ENCODE measurements around the gene EBF4.

EBF4 gene

GRCh38 chr20:2783908-2784566, 91.5 kb downstream of the EBF4 start:
- DNase-seq (ENCODE audit: insufficient read length, low spot score) = no peak
- no peak for FAIRE-seq

- DNase-seq (ENCODE audit: insufficient read length, low spot score) (no peak), FAIRE-seq (no peak)
Observed at GRCh38 chr20:2793471-2793870, 100.9 kb downstream of the EBF4 start.

GRCh38 chr20:2794202-2794748, 101.7 kb downstream of the EBF4 start:
- FAIRE-seq = no peak
- no peak for DNase-seq (ENCODE audit: insufficient read length, low spot score)

- DNase-seq (ENCODE audit: insufficient read length, low spot score) = no peak
- no peak for FAIRE-seq
Observed at GRCh38 chr20:2794866-2795447, 102.4 kb downstream of the EBF4 start.

GRCh38 chr20:2795451-2795850, 102.9 kb downstream of the EBF4 start:
- FAIRE-seq = peak; percentile 68
- DNase-seq (ENCODE audit: insufficient read length, low spot score) = no peak

GRCh38 chr20:2796011-2796660, 103.6 kb downstream of the EBF4 start:
- no peak for DNase-seq (ENCODE audit: insufficient read length, low spot score)
- no peak for FAIRE-seq

- no peak for DNase-seq (ENCODE audit: insufficient read length, low spot score)
- FAIRE-seq = no peak
Observed at GRCh38 chr20:2797136-2797983, 104.8 kb downstream of the EBF4 start.

GRCh38 chr20:2798095-2798805, 105.7 kb downstream of the EBF4 start:
- no peak for FAIRE-seq
- DNase-seq (ENCODE audit: insufficient read length, low spot score) = no peak

- DNase-seq (ENCODE audit: insufficient read length, low spot score) = no peak
- FAIRE-seq = no peak
Observed at GRCh38 chr20:2798814-2799213, 106.2 kb downstream of the EBF4 start.

GRCh38 chr20:2799271-2799670, 106.7 kb downstream of the EBF4 start:
- DNase-seq (ENCODE audit: insufficient read length, low spot score) = no peak
- FAIRE-seq = no peak

GRCh38 chr20:2799688-2800520, 107.3 kb downstream of the EBF4 start:
- FAIRE-seq (peak; percentile 93), DNase-seq (ENCODE audit: insufficient read length, low spot score) (no peak)

- FAIRE-seq = peak; percentile 72
Observed at GRCh38 chr20:2800521-2801285, 108.1 kb downstream of the EBF4 start, which contains the start of gene CPXM1. CPXM1 (minus strand) TSS chr20:2800627; CDS start chr20:2800572, 55 bp downstream.

GRCh38 chr20:2801286-2801728, 108.7 kb downstream of the EBF4 start:
- DNase-seq (ENCODE audit: insufficient read length, low spot score) = no peak

More at GRCh38 chr20:2800521-2801285, 108.1 kb downstream of the EBF4 start, which contains the start of gene CPXM1:
- DNase-seq (ENCODE audit: insufficient read length, low spot score) = peak; percentile 62

GRCh38 chr20:2804041-2804828, 111.7 kb downstream of the EBF4 start:
- FAIRE-seq (no peak), DNase-seq (ENCODE audit: insufficient read length, low spot score) (no peak)

More at GRCh38 chr20:2801286-2801728, 108.7 kb downstream of the EBF4 start:
- FAIRE-seq = no peak

- FAIRE-seq = no peak
Observed at GRCh38 chr20:2804852-2805688, 112.5 kb downstream of the EBF4 start.

GRCh38 chr20:2805689-2806350, 113.2 kb downstream of the EBF4 start:
- FAIRE-seq = peak; percentile 33
- DNase-seq (ENCODE audit: insufficient read length, low spot score) = no peak

More at GRCh38 chr20:2804852-2805688, 112.5 kb downstream of the EBF4 start:
- no peak for DNase-seq (ENCODE audit: insufficient read length, low spot score)
